GM10266 (cell line): ENCODE data around the gene DGKD.

ENCODE experiments used
- DNase-seq: peaks from one replicate; pipeline ENCODE4 v3.0.0; 2012; ENCODE audit errors: extremely low spot score
- CTCF ChIP-seq: IDR thresholded peaks from 2 replicates; pipeline ENCODE4 v1.5.1; 2012; ENCODE audit warnings: mild to moderate bottlenecking, low read depth; ENCODE audit not compliant: control insufficient read depth, insufficient read depth; ENCODE audit errors: missing control alignments

DGKD gene

GRCh38 chr2:233456934-233457333 is 102.6 kb downstream of the DGKD start:
- DNase-seq = no peak
- TF ChIP-seq CTCF = no peak

GRCh38 chr2:233457356-233457755 is 103.1 kb downstream of the DGKD start:
- TF ChIP-seq CTCF = no peak
- no peak for DNase-seq

- no peak for DNase-seq
- TF ChIP-seq CTCF = no peak
These were observed 103.8 kb downstream of the DGKD start for GRCh38 chr2:233458031-233458610.

GRCh38 chr2:233458826-233459225 is 104.5 kb downstream of the DGKD start:
- no peak for TF ChIP-seq CTCF
- no peak for DNase-seq

- no peak for DNase-seq
- no peak for TF ChIP-seq CTCF
These were observed 105.1 kb downstream of the DGKD start for GRCh38 chr2:233459426-233459825.

- DNase-seq = no peak
These were observed 106.6 kb downstream of the DGKD start for GRCh38 chr2:233460726-233461441.

More at GRCh38 chr2:233460726-233461441, 106.6 kb downstream of the DGKD start:
- TF ChIP-seq CTCF = no peak
